HG02588 (cell line): ENCODE measurements around the gene TRIO.

Source experiments
- ATAC-seq: cut with Tn5 transposase; IDR thresholded peaks from one replicate; pipeline ENCODE4 v1.9.1; 2021; ENCODE audit warnings: mild to moderate bottlenecking, moderate library complexity; ENCODE audit not compliant: unreplicated experiment

The TRIO gene

DNA sequence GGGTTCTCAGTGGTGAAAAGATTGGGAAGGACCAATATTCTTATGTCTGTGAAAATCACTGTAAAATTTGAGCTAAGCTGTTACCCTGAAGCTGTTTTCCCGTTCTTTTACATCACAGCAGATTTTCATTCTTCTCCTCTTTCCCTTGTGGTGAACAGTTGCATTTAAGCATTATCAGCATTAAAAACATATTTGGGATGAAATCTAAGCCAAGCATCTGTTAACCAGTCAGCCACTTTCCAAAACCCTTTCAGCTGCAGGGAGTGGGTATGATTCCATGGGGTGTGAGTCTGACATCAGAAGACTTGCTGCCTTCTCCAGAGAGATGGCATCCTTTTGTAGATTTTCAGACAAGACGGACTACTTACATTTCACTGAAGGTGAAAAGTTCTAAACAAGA is 97.2 kb downstream of the TRIO start:
- ATAC-seq: no peak

DNA sequence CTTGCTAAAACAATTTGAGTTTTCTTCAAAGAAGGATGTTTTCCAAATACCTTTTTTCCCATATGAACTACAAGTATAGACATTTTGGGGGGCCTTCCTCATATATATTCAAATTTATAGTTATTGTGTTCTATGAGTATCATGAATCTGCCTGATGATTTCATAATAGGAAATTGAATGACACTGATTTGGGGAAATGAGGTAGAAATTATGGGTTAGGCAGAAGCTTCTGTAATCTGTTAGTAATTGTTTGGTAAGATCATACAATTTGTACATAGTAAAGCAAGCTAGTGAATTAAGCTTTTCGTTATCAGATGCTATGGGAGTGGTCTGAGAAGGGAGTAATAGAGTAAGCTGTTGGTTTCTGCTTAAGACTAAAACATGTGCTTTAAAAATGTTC is 98.0 kb downstream of the TRIO start:
- ATAC-seq: no peak

DNA sequence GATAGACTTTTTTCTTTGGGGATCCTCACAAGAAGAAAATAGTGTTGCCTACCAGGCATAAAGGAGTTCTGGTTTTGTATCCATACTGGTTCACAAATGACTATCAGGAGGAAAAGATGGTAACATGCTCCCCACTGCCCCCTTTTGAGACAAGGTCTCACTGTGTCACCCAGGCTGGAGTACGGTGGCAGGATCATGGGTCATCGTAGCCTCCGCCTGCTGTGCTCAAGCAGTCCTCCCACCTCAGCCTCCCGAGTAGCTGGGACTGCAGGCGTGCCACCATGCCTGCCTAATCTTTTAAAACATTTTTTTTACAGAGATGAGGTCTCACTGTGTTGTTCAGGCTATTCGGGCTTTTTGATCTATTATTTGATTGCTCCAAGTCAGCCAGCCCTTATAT is 99.3 kb downstream of the TRIO start:
- ATAC-seq: no peak

DNA sequence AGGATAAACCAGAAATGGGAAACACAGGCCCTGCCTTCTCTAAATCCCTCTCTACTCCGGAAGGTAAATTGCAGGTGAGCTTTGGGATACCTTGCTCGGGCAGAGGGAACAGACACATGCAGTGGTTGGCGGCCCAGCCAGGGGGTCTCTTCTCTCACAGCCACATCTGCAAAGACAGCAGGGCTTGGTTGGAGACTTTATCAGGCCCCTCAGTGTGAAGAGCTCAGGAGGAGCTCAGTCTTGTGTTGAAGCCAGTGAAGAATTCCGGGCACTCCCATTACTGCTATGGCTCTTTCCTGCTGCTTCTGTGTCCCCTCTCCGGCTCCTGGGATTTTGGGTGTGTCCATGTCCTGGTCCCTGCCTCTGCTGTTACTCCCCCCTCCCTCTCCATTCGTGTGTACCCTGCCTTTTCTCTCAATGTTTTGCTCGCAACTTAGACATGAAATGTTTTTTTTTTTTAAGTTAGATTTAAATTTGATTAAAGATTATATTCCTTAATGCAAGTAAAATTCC is 99.8 kb downstream of the TRIO start:
- ATAC-seq: no peak

DNA sequence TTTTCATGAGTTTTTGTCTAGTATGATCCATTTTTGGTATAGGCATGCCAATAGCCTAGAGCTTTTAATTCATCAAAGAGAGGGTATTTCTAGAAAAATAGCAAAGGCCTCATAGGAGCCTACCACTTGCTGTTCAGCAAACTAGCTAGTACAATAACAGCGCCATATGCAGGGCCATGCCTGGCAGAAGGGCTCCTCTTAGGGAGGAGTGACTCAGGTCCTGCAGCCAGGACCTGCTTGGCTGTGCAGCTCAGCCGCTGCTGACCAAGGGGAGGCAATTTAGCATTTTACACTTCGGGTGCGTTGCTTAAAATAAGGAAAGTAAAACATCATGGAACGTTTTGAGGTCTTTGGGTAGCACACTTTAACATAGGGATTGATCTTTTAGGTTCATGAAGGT is 100.6 kb downstream of the TRIO start:
- ATAC-seq: no peak

DNA sequence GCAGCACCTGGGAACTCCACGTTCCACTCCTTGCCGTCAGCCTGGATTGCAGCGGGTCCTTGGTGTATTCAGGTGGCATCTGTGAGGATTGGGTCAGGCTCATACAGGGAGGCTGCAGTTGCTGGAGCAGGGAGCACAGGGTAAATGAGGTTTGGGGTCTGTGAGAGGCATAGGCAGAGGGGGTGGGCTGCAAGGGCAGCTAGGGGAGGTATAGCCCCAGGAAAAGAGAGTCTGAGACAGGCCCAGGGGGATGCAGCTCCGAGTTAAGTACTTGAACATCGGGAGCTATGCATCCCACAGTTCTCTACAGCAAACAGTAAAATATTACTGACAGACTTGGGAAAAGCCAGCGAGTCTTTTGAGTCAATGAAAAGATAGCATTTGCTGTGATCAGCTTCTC is 101.6 kb downstream of the TRIO start:
- ATAC-seq: no peak

DNA sequence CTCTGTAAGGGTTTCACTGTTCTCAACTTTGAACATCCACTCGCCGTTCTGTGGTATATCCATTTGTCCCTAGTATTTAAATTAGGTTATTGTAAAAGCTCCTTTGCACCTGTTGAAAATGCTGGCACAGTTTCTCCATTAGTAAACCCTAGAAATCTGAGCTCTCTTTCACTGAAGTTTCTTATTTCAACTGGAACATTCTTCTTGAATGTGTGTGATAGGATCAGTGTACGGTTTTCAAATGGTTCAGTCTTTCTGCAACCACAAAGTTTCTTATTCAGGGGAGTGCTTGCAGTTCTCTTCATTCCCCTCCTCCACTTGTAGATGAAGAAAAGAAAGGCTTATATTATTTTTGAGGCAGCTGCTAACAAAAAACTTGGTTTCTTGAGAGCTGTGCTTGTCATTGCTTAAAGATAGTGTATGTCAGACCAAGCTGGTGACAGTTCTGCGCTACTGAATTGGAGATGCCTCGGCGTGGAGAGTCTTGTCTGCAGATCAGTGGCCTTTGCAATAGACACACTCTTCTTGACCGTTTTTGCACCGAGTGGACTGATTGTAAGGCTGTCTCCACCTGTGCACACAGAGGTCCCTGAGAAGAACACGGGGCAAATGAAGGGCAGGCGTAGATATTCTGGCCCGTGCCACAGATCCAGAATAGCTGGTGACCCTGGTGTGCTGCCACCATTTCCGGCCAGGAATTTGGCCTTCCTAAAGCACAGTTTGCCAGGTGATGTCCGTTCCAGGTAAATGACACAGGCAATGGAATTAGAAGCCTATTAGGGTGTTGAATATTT is 102.2 kb downstream of the TRIO start:
- ATAC-seq: no peak

DNA sequence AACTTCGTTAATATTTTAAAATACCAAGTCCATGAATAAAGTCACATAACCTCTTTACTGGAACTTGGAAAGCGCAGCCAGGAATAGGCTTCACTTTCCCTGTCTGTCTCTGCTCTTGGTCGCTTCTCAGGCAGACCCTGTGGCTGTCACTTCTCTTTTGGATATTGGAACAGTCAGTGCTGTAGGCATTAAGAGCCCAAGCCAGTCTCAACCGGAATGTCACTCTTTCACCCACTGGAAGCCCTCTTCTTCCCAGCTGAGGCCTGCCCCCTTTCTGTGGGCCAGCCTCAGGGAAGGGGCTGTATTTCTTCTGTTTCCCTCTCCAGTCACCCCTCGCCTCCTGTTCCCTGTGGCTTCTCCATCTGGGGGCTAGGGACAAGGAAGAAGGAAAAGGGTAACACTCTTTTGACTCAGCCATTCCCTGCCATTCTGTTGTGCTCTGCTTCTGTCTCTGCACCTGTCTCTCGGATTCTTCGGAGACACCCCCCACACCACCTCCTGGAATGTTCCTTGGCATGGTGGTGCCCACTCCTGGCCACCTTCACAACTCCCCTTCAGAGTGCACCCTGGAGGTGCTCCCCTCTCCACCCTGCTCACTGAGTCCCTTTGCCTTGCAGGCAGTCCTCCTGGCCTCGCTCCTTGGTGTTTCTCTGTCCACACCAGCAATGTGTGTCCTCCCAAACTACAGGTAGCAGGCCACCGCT is 103.4 kb downstream of the TRIO start:
- no peak for ATAC-seq

DNA sequence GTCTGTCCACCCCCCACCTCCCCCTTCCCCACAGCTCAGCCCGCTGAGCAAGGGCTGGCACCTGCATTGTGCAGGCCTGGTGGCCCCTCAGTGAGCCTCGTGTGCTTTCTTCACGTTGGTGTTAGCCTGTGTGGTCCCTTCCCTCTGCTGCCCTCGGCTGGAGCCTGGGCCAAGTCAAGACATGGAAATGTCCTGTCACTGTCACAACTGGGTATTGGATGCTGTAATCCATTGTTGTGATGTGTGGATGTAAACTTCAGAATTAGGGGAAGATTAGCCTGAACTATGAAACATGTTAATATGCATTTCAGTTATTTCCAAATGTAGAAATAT is 103.9 kb downstream of the TRIO start:
- ATAC-seq: no peak

DNA sequence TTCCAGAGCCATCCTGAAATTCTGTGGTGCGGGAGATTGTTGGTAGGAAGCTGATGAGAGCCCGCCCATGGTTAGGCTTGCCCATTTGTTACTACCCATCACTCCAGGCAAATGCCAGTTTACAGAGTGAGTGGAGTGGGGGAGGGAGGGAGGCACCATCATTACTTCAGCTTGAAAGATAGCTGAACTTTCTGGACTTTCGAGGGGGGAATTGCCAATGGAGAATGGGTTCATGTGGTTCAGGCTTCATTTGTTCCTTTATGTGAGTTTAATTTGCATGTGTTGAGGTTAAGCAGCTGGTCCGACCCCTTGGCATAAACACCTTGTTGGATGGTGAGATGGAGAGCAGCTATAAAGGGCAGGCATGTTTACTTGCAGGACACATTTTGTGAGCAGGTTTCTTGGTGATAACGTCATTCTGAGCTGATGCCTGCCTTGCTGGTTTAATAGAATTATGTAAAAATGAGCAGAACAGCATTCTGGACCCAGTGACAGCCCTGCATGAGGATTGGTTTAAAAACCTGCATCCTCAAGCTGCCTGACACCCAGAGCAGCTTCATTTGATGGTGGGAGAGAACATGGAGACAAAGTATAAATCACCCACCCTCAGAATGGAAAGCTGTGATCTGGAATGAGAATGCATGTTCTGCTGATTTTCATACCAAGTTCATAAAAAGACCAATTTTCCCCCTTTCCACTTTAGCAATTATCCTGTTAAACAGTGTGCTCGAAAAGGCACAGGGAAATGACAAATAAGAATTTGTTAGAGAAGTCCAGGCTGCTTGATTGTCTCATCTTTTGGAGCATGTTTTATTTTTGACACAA is 106.3 kb downstream of the TRIO start:
- no peak for ATAC-seq

DNA sequence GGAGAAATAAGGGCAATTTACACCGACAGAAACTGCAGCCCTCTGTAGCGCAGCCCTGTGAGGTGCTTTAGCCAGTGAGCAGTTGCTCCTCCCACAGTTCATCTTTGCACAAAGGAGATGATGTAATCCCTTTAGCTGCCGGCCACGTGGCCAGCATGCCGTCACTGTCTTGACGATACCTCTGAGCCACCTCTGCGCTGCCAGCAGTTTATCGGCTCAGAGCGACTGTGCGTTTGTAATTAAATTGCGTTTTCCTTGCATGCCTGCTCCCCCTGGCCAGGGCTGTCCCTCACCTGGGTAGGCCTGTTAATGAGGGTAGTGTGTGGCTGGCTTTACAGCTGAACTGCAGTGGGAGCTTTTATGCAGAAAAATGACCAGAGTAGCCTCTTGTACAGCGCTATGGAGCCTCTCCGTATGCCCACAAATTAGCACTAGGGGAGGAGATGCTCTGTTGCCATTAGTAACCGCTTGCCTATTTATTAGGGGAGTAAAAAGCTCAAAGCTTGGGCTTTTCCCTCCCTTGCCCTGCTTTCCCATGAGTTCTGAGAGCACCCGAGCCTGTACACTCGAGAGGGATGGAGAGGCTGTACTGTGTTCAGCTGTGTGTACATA is 107.0 kb downstream of the TRIO start:
- ATAC-seq: no peak

DNA sequence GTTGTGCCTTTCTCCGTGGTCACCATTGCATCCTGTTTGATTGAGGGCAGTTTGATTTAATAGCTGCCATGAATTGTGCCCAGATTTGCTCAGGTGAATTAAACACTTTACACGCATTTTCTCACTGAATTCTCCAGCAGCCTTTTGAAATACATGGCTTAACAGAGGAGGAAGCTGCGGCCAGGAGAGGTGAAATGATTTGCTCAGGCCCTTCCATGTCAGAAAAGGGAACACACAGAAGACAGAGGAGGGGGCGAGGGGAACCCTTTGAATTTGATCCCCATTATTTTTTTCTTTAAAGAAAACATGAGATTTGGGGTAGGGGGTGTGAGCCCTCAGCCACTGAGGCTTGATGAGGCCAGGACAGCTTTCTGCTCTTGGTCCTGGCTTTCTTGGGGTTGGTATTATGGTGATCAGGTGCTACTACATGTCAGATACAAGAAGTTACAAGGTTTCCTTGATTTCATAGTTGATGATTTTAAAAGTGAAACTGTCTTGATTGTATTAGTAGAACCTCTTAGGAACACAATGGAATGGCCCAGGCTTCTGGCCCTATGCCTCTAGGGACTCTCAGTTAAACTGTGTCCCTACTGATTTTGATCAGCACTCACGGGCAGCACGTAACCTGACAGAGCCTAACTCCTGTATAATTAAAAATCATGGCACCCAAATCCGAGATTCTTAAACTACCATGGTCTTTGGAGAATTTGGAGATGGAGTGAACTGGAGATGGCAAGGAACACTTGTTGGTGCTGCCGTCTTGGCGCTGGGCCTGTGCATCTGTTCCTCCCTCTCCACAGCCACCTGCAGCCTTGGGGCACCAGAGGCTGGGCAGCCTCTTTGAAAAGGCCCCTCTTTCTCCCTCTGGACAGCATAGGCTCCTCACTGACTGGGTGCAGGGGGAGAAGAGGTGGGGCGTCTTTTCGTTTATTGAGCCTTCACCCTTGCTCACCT is 107.9 kb downstream of the TRIO start:
- ATAC-seq: peak; percentile 48

DNA sequence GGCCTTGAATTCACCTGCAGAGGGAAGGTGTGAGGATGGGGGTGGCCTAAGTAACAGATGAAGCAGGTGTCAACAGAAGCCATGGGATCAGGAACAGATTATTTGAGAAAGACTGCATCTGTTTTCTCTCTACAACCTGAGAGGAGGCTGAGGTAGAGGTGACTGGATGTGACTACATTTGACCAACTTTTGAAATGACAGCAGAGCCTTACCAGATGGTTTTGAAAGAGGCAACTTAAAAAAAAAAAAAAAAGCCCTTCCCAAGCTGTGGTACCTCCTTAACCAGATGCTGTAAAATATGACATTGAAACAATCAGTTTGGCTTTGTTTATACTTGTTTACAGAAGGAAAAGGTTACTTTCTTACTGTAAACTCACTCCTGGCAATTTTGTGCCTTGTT is 108.6 kb downstream of the TRIO start:
- peak; percentile 50 for ATAC-seq

DNA sequence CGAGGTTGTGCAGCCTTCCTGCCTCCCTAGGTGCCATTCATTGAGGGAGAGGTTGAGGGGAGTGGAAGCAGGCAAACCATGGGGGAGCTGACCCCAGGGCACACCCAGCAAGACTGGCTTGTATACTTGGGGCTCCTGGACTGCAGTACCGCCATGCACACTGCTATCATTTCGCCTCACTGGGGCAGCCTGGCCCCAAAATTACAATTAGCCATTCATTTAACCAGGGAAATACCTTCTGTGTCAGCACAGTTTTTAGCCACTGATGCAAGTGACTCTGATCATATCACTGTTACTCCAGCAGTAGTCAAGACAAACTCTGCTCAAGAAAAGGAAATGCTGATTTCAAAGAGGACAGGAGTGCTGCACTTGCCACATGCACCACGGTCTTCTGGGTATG is 109.7 kb downstream of the TRIO start:
- no peak for ATAC-seq

DNA sequence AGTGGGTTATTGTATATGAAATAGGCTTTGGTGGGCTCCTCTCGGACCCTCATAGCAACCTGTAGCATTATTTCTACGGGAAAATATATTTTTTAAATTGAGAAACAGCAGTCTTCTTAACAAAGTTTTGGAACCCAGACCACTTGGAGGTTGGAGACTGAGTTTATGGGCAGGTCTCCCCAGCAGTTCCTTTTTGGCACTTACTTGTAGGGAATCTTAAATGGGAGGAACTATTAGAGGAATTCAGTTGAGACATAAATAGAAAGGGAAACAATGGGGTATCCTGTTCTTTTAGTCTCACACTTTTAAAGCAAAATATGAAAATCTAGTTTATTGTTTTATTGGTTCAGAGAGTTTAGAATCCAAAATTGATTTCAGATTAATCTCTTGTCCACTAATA is 111.5 kb downstream of the TRIO start:
- no peak for ATAC-seq

DNA sequence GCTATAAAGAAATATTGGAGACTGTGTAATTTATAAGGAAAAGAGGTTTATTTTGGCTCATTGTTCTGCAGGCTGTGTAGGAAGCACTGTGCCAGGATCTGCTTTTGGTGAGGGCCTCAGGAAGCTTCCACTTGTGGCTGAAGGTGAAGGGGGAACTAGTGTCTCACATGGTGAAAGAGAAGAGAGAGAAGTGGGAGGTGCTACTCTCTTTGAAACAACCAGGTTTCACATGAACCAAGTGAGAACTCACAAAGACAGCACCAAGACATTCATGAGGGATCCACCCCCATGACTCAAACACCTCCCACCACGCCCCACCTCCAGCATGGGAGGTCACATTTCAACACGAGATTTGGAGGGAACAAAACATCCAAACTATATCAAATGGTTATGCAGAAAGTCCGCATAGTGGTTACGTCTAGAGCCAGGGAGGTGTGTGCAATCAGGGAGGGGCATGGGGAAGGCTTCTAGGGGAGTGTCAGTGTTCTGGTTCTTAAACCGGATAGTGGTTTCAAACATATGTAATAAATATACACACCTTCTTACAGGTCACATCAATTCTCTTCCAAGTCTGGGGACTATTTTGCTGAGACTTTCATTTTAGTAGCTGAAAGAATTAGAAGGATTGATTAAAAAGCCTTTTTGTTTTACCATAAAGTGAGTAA is 113.0 kb downstream of the TRIO start:
- ATAC-seq: no peak

DNA sequence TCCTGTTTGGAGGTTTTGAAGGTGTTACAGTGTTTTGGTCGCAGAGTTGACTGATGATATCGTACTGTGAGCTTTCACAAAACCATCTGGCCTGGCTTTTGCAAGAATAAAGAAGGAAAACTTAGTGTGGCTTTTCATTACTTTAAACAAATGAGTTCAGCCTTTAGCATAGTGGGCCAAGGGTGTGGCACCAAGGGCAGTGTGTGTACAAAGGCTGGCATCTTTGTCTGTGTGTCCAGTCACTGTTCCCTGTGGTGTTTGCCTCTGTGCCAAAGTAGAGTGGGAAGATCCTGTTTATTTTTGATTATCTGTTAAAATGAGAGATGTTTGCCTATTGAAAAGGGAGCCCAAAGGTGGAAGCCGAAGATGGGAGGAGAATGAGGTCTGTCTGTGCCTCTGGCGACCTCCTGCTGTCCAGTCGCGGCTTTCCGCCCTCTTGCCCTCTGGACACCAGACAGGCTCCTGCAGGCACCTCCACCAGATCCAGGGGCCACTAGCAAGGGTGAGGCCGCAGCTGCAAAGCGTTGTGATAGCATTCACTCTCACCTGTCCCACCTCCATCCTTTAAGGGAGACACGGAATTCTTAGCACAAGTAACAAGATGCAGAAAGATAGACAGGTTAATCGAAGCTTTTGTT is 113.7 kb downstream of the TRIO start:
- no peak for ATAC-seq

DNA sequence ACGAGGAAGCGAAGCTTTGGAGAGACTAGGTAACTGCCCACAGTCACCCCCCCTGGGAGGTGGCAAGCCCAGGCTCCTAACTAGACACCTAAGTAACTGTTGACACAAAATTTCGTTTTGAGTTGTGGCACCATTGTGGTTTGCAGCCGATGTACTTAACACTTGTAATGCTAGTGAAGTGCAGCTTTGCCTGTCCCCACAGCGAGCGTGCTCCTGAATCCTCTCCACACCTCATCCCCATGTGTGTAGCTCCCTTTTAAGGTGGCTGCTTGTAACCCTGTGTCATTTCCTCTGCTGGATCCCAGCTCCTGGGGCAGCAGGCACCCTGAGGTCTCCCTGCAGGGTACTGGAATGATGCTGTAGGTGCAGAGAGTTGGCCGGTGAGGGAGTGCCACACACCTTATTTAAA is 114.9 kb downstream of the TRIO start:
- peak; percentile 67 for ATAC-seq

DNA sequence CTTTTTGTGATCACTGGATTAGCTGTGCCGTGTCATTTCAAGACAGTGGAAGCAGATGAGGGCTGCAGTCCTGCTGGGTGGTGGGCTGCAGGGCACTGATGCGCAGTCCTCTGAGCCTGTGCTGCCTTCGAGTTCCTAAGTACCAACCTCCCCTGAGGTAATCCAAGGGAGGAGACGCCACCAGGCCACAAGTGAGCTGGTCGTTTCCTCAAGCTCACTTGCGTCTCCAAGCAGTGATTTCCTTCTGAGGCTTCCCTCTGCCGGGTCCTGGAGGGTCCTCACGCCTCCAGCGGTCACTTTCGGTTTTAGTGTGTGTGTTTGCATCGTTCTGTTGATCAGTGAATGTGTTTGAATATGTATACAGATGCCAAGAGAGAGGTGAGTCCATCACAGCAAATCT is 115.7 kb downstream of the TRIO start:
- ATAC-seq: peak; percentile 40
